ENCODE results near the gene C19orf81. TPM values are rescaled to one million over a fixed set of nuclear protein-coding genes. Genes with fewer than 3 reads are reported as not detected.

Gene C19orf81
- total and polyA plus RNA-seq, 7 donors: 0.50 to 1.8 (median 1.0) TPM; not detected in 3

GRCh38 chr19:50673118-50673517 lies 23.9 kb downstream of the C19orf81 start:
- DNase-seq (no peak), ATAC-seq (no peak)
- intact Hi-C loops (cut with DNase I): no loop called here
- H3K36me3 ChIP-seq (ENCODE audit: insufficient read depth in 1 of 2, low read depth in 1 of 2): no peaks in the 10 kb centered on the region
- H3K4me1 ChIP-seq: no peaks in the 10 kb centered on the region
- no peak for TF ChIP-seq CTCF (IDR thresholded peaks at IDR 0.05)
- no peak overlapping the region for H3K4me3 ChIP-seq
- no peak overlapping the region for H3K27ac ChIP-seq
- H3K27me3 ChIP-seq (ENCODE audit: insufficient read depth in 3 of 3, low read length in 2 of 3): peaks cover 0 to 60% (median 25%) of the 10 kb centered on the region in 3 donors
- no peaks in the 10 kb centered on the region for H3K9me3 ChIP-seq
- 25 to 35% (median 28%) methylated on average over 12 to 15 of the region's 15 CpGs for WGBS, 3 donors

GRCh38 chr19:50676625-50677197 lies 27.5 kb downstream of the C19orf81 start:
- no peak for DNase-seq
- peaks cover 0 to 43% (median 7%) of the 10 kb centered on the region in 3 donors for H3K27me3 ChIP-seq (ENCODE audit: insufficient read depth in 3 of 3, low read length in 2 of 3)
- no peak overlapping the region for H3K4me3 ChIP-seq
- no peaks in the 10 kb centered on the region for H3K4me1 ChIP-seq
- no peaks in the 10 kb centered on the region for H3K36me3 ChIP-seq (ENCODE audit: insufficient read depth in 1 of 2, low read depth in 1 of 2)
- no peak for TF ChIP-seq CTCF (IDR thresholded peaks at IDR 0.05)
- H3K9me3 ChIP-seq: no peaks in the 10 kb centered on the region
- intact Hi-C loops (cut with DNase I): no loop called here
- H3K27ac ChIP-seq: no peak overlapping the region
- WGBS, 3 donors: 52 to 71% (median 62%) methylated on average over 1 of the region's 1 CpG
- no peak for ATAC-seq

- Histone ChIP-seq H3K4me3 (no peak overlapping the region), H3K9me3 (no peaks in the 10 kb centered on the region), H3K36me3 (ENCODE audit: insufficient read depth in 1 of 2, low read depth in 1 of 2) (no peaks in the 10 kb centered on the region), H3K27me3 (ENCODE audit: insufficient read depth in 3 of 3, low read length in 2 of 3) (peaks cover 0 to 46% (median 7%) of the 10 kb centered on the region in 3 donors), H3K27ac (no peak overlapping the region), H3K4me1 (no peaks in the 10 kb centered on the region)
- intact Hi-C loops (cut with DNase I): no loop called here
- 60 to 70% (median 67%) methylated on average over 5 of the region's 5 CpGs for WGBS, 3 donors
- DNase-seq (no peak), ATAC-seq (no peak)
- no peak for TF ChIP-seq CTCF (IDR thresholded peaks at IDR 0.05)
These were observed 28.4 kb downstream of the C19orf81 start for GRCh38 chr19:50677636-50678035.

GRCh38 chr19:50678323-50678722 lies 29.1 kb downstream of the C19orf81 start:
- Histone ChIP-seq H3K36me3 (ENCODE audit: insufficient read depth in 1 of 2, low read depth in 1 of 2) (no peaks in the 10 kb centered on the region), H3K27ac (no peak overlapping the region), H3K9me3 (no peaks in the 10 kb centered on the region), H3K4me1 (no peaks in the 10 kb centered on the region), H3K4me3 (no peak overlapping the region), H3K27me3 (ENCODE audit: insufficient read depth in 3 of 3, low read length in 2 of 3) (peaks cover 0 to 49% (median 9%) of the 10 kb centered on the region in 3 donors)
- ATAC-seq (no peak), DNase-seq (no peak)
- 45 to 54% (median 50%) methylated on average over 3 of the region's 3 CpGs for WGBS, 3 donors
- no peak for TF ChIP-seq CTCF (IDR thresholded peaks at IDR 0.05)
- intact Hi-C loops (cut with DNase I): no loop called here
